ENCODE results near the gene KRT80.

The KRT80 gene

GRCh38 chr12:52175371-52176350, 16.2 kb downstream of the KRT80 start:
- FAIRE-seq, result peak; percentile 30

GRCh38 chr12:52173526-52173925, 18.3 kb downstream of the KRT80 start:
- FAIRE-seq, result no peak

GRCh38 chr12:52172956-52173355, 18.9 kb downstream of the KRT80 start:
- no peak for FAIRE-seq

- FAIRE-seq, result no peak
Measured at GRCh38 chr12:52171950-52172512, 19.8 kb downstream of the KRT80 start.

- FAIRE-seq, result no peak
Measured at GRCh38 chr12:52170827-52171226, 21.0 kb downstream of the KRT80 start.

- no peak for FAIRE-seq
Measured at GRCh38 chr12:52169886-52170285, 21.9 kb downstream of the KRT80 start.

- no peak for FAIRE-seq
Measured at GRCh38 chr12:52168019-52168717, 23.6 kb downstream of the KRT80 start.

- no peak for FAIRE-seq
Measured at GRCh38 chr12:52167526-52167925, 24.3 kb downstream of the KRT80 start.

- FAIRE-seq, result no peak
Measured at GRCh38 chr12:52166672-52167071, 25.1 kb downstream of the KRT80 start.

GRCh38 chr12:52165096-52165855, 26.5 kb downstream of the KRT80 start:
- FAIRE-seq, result no peak

GRCh38 chr12:52164624-52165023, 27.2 kb downstream of the KRT80 start:
- no peak for FAIRE-seq

GRCh38 chr12:52162981-52163380, 28.8 kb downstream of the KRT80 start:
- FAIRE-seq, result no peak

- FAIRE-seq, result no peak
Measured at GRCh38 chr12:52160200-52160599, 31.6 kb downstream of the KRT80 start.

GRCh38 chr12:52157566-52158150, 34.2 kb downstream of the KRT80 start:
- FAIRE-seq, result no peak

GRCh38 chr12:52156757-52157565, 34.9 kb downstream of the KRT80 start:
- FAIRE-seq, result no peak

GRCh38 chr12:52156311-52156710, 35.5 kb downstream of the KRT80 start:
- FAIRE-seq, result no peak

- FAIRE-seq, result no peak
Measured at GRCh38 chr12:52155048-52155868, 36.6 kb downstream of the KRT80 start.

GRCh38 chr12:52152905-52153317, 38.9 kb downstream of the KRT80 start:
- no peak for FAIRE-seq

GRCh38 chr12:52151837-52152783, 39.7 kb downstream of the KRT80 start:
- no peak for FAIRE-seq

Data from islet of Langerhans (tissue), 1 donor.